ENCODE data around the gene RMDN2. TPM values are rescaled to one million over a fixed set of nuclear protein-coding genes. Genes with fewer than 3 reads are reported as not detected.

Gene RMDN2, protein sequence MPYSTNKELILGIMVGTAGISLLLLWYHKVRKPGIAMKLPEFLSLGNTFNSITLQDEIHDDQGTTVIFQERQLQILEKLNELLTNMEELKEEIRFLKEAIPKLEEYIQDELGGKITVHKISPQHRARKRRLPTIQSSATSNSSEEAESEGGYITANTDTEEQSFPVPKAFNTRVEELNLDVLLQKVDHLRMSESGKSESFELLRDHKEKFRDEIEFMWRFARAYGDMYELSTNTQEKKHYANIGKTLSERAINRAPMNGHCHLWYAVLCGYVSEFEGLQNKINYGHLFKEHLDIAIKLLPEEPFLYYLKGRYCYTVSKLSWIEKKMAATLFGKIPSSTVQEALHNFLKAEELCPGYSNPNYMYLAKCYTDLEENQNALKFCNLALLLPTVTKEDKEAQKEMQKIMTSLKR
- 1.7 and 2.4 TPM in 2 replicates for total RNA-seq (2014; rRNA removed; shearing (Covaris generic))

DNA sequence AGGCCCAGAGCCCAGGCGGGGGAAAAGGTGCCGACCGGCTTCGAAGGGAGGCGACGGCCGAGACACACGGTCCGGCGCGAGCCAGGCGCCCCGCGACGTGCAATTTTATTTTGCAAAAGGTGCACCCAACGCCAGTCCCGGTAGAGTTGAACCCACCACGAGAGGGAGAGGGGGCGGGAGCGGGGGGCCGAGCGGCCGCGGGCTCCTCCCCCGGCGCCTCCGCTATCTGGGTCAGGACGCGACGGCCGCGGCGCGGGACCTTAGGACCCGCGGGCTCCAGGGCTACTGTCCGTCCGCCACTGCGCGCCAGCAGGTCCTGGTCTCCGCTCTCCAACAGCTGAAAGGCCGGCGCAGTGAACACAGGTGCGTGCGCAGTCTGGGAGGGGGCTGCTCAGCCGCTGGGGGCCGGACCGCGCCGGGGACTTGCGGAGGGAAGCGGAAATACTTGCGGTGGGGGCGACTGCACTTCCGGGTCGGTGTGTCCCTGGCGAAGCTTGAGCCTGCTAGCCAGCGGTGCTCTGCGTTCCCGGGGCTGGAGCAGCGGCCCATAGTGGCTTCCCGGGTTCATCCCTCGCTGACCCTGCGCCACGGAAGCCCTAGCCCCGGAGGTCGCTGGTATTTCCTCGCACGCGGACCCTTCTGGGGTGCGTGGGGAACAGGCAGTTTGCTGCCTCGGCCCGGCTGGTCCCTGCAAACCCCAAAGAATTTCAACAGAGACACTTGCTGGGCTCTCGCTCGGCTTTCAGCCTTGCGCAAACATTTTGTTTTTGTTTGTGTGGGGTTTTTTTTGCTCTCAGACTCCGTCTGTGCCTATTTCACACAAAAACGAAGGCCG lies at the start of gene RMDN2:
Gene RMDN2, plus strand, starts transcription at position 225 of the 835 bp plus-strand sequence. CDS start 3,991 bp downstream, outside the sequence.
- DNase-seq (ENCODE audit: low spot score), result peak; percentile 67

DNA sequence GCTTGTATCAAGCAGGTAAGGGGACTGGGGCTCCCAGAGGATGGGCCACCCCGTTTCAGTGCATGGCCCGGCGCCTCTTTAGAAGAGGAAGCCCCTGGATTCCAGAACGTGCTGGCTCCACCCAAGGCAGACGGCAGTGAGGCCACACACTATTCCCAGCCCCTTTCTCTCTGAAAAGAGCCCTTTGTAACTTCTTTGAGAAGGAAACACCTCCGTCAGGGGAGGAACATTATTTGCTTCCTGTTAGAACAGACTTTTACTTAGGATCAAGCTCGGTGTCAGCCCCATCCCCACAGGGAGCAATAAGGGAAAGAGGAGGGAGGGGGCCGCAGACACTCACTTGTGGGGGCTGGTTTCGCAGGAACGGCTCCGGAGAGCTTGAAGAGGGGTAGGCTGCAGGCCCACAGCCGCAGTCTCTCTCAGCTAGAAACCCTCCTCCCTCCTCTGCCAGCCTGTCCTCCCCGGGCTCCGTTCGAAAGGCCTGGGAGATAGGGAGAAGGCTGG lies 49.6 kb upstream of the RMDN2 start:
- DNase-seq (ENCODE audit: low spot score), result no peak

DNA sequence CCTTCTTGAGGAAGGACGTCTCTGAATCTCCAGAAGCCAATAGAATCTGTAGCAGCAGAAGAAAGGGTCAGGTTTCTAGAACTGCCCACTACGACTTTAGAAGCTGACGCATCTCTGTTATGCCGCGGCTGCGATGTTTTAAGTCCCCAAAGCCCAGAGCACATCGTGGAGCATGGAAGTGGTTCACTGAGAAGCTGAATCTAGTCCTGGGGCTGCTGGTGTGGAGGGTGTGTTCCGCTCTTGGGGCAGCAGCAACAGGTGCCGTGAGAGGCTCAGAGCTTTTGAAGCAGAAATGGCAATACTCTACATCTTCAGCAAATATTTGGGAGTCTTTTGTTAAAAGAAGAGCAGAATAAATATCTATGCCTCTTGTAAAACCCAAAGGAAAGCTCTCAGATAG lies 48.9 kb upstream of the RMDN2 start:
- no peak for DNase-seq (ENCODE audit: low spot score)

DNA sequence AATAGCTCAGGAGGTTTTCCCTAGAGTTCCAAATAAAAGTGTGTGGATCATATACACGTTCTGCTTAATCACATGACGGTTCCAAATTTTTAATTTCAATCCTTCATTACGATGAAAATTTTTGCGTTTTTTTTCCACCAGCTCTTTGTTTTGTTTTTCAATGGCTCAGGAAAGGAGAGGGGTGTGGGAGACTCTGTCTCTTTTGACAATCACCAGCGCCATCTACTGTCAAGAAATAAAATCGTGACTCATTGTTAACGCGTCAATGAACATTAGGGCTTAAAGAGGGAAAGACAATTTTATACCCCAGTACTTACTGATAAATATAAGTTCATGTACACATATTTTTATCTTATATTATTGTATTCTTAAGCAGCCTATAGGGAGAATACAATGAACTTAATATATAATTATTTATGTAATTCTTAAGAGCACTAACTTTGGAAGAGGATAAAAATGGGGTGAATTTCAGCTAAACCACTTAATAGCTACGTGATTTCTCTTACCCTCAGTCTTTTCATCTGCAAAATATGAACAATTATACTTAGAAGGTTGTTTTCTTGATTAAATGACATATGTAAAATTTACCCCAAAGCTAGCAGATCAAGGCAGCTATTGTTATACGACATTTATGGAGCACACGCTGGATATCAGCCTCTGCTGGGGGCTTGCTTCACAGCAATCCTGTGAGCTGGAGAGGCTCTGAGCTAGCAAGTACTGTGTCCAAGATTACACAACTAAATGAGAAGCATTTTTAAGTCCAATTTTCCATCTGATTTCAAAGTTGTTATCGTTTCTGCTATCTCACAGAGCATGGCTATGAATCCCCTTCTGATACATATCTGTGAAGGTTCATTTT lies 47.4 kb upstream of the RMDN2 start:
- DNase-seq (ENCODE audit: low spot score), result peak; percentile 11

DNA sequence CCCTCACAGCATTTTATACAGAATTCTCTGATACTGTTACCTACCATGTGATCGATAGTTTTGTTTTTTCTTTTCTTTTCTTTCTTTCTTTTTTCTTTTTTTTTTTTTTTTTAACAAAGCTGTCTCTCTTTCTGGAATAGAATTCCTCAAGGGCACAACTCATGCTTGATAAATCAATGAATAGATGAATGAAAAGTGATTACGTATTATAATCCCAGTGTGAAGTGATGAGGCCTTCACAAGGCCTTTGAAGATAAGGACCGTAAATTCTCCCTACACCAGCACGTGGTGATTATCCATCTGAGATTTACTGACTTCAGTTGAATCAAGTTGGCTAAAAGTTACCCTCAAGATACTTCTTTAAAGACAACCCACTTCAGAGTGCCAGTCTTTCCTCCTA lies 46.6 kb upstream of the RMDN2 start:
- DNase-seq (ENCODE audit: low spot score), result no peak

DNA sequence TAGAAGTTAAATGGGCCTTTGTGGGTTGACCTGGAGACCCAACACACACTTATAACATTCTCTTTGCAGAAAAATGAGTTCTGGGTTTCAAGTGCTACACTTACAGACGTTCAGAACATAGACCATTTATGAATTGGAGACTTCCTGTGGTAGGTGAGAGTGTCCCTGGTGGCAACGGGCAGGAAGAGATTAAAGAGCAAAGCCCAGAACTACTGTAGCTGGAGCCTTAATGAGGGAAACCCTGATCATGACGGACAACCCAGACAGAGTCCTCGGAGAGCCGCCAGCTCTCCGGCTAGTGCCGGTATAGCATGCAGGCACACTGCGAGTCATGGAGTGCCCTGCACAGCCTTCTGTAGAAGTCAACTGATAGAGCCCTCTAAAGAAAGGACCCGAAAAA lies 44.5 kb upstream of the RMDN2 start:
- DNase-seq (ENCODE audit: low spot score), result no peak

DNA sequence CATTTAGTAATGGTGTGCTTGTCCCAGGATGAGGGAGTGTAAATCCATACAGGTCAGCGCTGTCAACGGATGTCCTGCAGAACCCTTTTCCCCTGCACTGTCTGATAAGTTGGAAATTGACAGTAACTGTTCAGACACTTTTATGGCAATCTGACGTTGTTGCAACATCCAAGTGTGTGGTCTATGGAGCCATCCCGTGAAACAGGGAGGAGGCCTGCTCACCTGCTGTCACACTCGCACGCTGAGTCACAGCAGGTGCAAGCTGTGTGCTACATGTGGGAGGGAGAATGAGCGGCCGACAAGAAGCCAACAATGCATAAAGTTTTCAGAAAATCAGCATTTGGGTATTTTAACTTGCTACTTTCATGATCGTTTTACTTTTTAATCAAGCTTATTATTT lies 43.7 kb upstream of the RMDN2 start:
- no peak for DNase-seq (ENCODE audit: low spot score)

DNA sequence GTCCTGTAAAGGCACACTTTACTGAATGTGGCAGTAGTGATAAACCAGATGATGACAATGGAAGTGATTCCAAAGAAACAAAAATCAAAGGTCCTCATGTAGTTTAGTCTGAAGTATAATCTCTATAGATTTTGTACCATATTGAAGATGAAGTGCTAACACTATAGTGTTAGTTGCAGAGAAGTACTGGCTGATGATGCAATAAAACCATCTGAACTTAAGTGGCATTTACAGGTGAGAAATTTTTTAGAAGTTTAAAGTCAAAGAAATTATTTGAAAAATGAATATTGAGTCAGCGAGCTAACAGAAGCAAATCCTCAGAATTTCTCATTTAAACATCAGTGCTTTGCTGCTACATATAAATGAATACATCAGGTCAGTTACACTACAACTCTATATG lies 43.1 kb upstream of the RMDN2 start:
- no peak for DNase-seq (ENCODE audit: low spot score)

DNA sequence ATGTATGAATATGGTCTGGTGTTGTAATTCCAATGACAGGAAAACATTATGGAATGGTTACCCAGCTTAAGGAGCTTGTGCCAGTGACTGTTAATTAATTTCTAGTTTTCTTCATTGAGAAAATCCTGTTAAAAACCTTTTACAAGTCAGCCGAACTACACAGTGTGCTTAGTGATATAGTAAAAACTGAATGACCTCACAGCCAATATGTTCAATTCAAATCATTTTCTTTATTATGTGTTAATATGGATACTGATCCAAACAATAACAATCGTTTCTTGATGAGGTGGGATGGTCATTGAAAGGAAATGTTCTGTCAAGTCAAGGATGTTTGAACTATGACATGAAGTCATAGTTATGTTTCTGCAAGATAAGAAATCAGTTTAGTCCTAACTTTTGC lies 41.6 kb upstream of the RMDN2 start:
- no peak for DNase-seq (ENCODE audit: low spot score)

DNA sequence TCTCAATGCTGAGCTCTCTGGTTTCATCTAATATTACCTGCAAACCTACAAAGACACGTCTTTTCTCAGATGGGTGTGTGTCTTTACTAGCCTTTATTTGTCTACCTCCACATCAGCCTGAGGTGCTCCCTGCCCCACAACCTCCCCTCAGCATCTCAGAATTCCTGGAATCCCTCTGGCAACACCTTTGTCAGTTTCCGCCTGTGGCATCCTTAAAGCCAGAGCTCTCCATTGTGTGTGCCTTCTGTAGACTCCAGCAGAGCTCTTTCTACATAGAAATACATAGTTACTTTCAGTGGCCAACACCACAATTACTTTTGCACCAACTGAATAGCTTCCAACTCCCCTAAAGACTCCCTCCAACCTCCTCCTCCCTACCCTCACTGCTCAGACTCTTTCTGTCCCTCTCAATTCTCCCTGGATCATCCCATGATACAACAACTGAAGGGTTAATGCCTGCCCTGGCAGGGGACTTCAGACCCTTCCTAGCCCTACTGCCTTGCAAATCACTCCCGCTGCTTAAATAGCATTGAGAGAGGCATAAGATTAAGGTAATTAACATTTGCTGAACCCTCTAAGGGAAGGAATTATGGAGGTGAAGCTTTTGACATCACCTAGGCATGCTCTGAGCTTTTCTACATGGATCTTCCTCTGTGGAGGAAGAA lies 39.6 kb upstream of the RMDN2 start:
- no peak for DNase-seq (ENCODE audit: low spot score)

DNA sequence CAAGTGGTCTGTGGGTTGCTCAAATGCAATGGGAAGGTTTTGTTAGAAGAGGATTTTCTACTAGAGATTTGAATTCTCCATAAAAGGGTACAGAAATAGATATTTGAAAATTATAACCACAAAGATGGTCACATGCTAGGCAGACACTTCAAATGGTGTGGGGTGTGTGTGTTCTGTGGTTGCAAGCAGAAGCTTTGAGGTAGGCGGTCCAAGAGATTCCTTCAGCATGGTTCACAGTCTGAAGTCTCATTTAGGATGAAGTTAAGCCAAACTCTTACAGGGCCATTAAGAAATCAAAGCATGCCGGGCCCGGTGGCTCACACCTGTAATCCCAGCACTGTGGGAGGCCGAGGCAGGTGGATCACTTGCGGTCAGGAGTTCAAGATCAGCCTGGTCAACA lies 38.3 kb upstream of the RMDN2 start:
- DNase-seq (ENCODE audit: low spot score), result no peak

DNA sequence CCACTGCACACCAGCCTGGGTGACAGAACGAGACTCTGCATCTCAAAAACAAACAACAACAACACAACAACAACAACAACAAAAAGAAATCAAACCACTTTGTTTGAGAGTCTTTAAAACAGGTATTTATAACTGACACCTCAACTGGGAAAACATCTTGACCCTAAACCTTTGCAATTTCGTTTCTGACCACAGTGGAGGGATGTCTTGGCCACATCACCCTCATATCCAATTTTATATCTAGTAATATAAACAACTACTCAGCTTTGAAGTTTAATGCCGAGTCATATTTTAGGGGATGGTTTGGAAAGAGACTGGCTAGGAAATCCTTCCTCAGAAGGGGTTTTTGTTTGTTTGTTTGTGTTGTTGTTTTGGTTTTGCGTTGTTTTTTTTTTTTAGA lies 37.8 kb upstream of the RMDN2 start:
- no peak for DNase-seq (ENCODE audit: low spot score)

DNA sequence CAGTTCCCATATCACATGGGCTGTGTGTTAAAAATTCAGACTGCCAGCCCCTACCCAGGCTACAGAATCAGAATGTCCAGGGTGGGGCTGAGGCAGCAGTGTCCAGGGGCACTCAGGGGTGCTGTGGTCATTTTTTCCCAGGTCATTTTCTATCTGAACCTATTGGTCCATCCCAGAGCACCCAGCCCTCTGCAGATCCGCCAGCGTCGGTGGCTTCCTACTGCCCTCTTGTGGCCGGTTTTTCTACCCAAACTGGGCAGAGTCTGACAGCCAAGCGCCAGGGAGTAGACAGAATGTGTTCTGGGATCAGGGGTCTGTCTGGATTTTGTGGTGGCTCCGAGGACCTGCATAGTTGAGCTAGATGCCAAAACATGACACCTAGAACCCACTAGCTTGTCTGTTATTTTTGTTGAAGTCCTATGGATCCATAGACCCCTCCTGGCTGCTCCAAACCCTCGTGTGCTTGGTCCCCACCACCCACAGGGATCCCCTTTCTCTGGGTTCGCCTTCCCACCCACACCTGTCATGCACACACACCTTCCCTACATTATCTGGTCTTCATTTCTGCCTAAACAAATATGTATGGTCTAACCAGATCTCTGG lies 34.1 kb upstream of the RMDN2 start:
- DNase-seq (ENCODE audit: low spot score), result peak; percentile 9

DNA sequence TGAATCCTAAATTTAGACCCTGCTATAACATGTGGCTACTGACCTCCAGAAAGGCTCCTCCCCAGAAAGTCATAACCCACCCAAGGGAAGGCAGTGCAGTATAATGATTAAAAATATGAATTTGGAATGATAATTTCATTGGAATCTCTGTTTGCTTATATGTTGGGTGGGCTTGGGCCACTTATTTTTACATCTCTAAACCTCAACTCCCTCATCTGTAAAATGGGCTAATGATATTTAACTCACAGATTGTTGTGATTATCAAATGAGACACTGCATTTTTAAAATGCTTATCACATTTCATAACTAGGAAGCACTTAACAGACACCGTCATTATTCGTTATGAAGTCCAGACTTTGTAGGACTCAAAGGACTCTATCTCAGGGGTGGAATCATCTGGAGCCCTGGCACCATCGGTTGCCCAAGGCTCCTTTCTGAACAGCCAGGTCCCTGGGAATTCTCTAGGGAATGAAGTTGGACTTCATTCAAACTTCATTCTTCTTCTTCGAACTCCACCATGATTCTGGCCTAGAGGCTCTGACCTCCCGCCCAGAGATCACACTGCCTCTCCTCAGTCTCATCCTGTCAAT lies 33.1 kb upstream of the RMDN2 start:
- DNase-seq (ENCODE audit: low spot score), result no peak

DNA sequence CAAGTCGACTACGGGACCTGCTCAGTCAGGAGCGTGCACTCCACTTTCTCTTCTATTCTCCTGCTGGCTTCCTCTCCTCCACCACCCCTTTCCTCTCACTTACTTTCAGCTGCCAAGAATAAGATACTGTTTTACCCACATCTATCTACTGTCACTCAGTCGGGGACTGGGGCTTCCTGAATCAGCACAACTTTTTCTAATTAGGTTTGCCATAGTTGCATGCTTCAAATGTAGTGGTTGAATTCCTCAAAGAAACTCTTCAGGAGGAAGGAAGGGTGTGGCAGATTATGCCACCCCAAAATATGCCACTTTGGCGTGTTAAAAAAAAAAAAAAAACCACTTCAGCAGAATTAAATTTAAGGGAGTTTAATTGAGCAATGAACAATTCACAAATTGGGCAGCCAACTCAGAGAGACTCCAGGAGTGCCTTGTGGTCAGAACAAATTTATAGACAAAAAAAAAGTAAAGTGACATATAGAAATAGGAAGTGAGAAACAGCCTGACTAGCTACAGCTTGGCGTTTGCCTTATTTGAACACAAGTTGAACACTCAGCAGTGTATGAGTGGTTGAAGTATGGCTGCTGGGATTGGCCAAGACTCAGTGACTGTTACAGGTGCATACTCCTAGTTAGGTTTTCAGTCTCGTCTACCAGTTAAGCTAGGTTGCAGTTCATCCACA lies 32.5 kb upstream of the RMDN2 start:
- DNase-seq (ENCODE audit: low spot score), result no peak

DNA sequence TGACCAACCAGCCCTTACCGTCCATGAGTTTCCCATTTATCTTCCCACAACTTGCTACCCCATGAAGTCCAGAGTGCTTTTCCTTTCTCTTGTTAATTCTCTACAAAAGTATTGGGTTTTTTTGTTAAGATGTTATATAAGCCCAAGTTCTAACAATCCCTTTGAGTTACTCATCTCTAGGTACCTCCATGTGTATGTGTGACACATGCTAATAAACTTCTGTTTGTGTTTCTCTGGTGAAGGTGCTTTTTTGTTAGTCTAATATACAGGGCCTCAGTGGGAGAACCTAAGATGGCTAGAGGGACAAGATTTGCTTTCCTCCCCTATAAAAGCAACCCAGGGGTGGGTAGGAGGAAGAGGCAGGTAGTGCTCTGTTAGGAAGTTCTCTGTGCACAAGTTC lies 31.8 kb upstream of the RMDN2 start:
- DNase-seq (ENCODE audit: low spot score), result no peak

DNA sequence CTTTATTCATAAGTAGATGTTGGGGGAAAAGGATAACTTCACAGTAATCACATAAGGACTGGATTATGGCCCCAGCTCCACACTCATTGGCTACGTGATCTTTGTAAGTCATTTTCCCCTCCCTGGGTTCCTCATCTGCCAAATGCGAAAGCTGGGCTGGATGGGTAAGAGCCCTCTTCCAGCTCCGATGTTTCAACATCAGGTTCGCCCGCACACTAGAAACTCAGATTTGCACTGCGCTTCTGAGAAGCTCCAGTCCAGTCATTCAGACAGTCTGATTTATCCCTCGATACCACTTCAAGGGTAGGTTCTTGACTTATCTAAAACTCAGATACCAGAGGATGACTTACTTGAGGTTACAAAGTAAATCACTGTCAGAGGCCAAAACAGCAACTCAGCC lies 31.0 kb upstream of the RMDN2 start:
- DNase-seq (ENCODE audit: low spot score), result no peak

DNA sequence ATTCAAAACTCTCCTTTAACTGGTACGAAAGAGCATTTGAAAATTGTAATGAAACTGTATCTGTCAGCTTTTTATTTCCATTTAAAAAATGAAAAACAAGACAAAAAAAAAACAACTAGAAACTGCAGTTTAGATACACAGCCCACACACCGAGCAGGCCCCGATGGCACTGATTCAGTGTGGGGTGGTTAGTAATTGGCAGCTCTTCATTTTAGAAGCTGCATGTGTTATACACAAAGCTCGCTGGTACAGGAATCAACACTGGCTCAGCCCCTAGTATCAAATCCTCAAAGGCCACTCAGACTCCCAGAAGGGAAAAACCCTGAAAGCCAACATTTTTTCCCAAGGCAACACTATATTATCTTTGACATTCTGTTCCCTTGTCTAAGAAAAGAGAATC lies 30.5 kb upstream of the RMDN2 start:
- no peak for DNase-seq (ENCODE audit: low spot score)

DNA sequence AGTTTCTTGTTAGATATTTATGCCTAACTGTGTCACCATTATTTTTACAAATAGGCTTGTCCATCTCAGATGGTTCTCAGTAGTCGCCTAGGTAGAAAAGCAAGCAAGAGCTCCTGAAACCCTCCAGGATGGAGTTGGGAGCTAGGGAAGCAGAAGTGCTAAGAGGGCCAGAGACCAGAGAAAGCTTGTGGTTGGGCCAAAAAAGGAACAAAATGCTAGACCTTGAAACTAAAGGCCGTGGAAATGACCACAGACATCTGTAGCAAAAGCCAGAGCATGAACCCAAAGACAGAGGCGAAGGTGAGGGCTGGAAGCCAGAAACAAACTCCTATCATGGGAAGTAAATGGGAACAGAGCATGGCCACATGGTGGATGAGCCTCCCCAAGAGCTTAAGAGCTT lies 29.9 kb upstream of the RMDN2 start:
- DNase-seq (ENCODE audit: low spot score), result no peak

DNA sequence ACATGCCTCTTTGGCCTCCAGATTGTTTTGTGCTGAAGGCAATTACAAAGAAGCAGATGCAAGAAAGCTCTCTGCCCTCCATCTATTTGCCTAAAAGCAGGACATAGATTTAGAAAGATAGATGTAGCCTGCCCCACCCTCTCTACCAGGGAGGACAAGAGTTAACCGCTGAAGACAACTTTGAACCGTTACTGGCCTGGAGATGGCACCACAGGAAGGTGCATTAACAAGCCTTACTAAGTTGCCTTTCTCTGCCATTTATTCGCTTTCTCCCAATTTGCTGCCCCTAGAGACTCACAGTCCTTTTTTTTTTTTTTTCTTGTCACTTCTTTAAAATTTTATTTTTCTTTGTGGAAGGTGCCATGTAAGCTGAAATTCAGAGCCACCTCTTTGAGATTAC lies 28.8 kb upstream of the RMDN2 start:
- DNase-seq (ENCODE audit: low spot score), result no peak
